Articular chondrocyte of knee joint (primary cell): ENCODE data around the gene LRP1-AS. TPM values are rescaled to one million over a fixed set of nuclear protein-coding genes. Genes with fewer than 3 reads are reported as not detected.

ENCODE experiments used
- small RNA-seq: library from RNA; depleted of rRNA; stranded (forward); fragments of <200 nt; gene quantifications from one replicate; pipeline ENCODE3, GENCODE V24; 2012
- total RNA-seq: library from RNA; depleted of rRNA; stranded (reverse); fragments of >200 nt; gene quantifications from 2 replicates; pipeline ENCODE4 v1.2.3, GENCODE V29; 2012

Gene LRP1-AS
- total RNA-seq = not detected in 2 replicates

DNA sequence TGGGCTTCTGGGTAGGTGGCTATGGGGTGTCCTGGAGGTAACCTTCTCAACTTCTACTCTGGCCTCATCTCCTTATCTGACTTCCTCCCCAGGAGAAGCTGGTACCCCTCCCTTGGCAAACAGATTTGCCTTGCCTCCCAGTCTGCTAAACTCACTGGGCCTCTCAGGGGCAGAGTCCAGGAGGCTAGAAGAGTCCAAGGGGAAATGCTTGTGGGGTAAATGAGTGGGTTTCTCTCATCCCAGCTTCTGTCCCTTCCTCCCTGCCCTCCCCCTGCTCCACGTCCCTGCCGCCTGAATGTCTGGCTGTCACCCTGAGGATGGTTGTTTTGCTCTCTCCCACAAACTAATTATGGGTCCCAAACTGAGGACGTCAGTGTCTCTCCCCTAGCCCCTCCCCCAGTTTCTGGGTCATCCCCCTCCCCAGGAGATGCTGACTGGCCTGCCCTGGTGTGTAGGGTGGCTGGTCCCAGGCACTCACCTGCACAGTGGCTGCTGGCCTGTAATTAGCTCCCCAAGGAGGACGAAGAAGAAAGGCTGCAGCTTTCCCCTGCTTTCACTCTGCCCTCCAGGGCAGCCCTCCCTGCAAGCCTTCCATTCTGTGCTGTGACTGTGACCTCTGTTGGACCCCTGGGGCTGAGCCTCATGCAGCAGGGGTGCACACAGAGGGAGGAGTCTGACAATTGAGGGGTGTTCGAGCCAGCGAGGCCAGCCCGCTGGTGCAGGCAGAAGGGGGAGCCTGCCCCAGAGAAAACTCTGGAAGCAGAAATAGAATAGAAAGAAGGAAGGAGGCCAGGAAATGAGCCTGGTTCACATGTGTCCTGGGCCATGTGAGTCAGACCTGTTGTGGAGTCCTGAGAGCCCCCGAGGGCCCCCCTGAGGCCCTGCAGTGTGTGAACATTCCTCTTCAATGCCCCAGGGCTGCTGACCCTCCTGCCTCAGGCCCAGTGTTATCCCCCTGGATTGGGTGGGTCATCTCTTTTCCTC, at the start of gene LRP1-AS:
Gene LRP1-AS, minus strand, starts transcription at position 659 of the 984 bp plus-strand sequence.

DNA sequence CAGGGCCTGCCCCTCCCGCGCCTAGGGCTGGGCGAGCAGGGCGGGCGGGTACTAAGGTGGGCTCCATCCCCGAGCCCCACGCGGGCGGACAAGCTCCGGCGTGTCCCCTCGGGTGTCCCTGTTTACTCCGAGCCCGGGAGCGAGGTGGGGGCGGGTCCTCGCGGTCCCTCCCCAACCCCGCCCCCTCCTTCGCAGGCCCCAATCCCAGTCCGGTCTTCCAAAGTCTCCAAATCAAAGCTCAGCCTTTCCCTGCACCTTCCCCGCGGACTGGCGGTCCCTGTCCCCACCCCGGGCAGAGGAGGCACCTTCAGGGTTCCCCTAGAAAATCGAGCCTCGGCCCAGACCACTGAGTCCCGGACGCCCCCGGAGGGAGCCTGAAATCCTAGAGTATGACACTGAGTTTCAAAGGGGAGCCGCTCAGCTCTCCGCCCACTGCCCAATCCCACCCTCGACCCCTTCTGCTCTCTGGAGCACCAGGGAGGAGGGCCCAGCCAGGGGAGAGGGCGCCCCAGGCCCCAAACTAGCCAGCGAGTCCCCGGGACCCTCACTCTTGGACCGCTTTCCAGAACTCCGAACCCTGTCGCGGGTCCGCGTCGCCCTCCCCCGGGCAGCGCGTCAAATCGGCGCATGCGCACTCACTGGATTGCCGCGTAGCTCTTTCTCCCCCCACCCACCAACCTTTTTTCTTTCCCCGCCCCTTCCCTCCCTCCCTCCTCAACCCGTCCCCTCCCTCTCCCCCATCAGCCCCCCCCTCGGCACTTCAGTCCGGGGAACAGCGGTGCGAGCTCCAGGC, 19.5 kb downstream of the LRP1-AS start, which contains the start of gene LRP1:
Gene LRP1, plus strand, starts transcription at position 758 of the 793 bp plus-strand sequence. CDS start 482 bp downstream, outside the sequence.

DNA sequence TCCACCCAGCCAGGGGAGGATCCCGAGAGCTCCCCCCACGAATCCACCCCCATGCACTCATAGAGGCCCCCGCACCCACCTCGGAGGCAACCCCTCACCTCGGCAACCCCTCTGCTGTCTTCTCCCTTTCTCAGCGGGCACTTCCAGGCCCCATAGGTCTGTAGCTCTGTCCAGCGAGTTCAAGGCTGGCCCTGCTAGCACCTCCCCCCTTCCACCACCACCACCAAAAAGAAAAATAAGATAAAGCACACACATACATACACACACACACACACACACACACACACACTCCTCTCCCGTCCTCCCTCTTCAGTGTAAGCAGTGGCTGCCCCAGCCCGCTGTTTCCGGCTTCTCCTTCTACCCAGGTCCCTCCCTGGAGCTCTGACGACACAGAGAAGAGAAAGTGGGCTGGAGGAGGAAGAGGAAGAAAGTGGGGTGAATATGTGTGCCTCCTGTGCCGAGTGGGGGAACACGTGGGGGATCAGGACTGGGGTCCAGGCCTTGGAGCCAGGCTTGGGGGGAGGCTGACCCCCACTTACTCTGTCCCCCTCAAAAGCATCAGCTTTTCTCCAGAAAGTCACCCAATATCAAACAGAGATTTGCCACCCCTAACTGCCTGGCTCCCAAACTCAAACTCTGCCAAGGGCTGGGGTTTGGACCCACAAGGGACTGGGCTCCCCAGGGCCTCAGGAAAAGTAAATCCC, 36.2 kb downstream of the LRP1-AS start, which contains the start of gene STAT6:
Gene STAT6, minus strand, starts transcription at position 332 of the 704 bp plus-strand sequence. CDS start 3,084 bp downstream, outside the sequence.

Small RNA genes within 50 kb of the gene (small RNA-seq; reads per million reads assigned to genes)
- gene MIR1228 = 1.6 reads per million, percentile 65 among the genes with 10 or more reads in this experiment

Other genes with a start within 250 kb of the LRP1-AS start
- not detected in 2 replicates for gene SDR9C7, start 213.2 kb downstream of the LRP1-AS start, total RNA-seq
- gene RDH16, start 190.0 kb downstream of the LRP1-AS start, total RNA-seq = 0.11 and 0.13 TPM in 2 replicates
- gene ZBTB39, start 141.1 kb downstream of the LRP1-AS start, total RNA-seq = 5.1 and 5.2 TPM in 2 replicates
- gene TAC3, start 131.1 kb downstream of the LRP1-AS start, total RNA-seq = not detected in 2 replicates
- gene MYO1A, start 97.5 kb downstream of the LRP1-AS start, total RNA-seq = 0.32 TPM in 1 of 2 replicates, not detected in the other
- 8.5 and 15.5 TPM in 2 replicates for gene NEMP1, start 68.8 kb downstream of the LRP1-AS start, total RNA-seq
- gene NAB2, start 58.5 kb downstream of the LRP1-AS start, total RNA-seq = 37.0 and 46.5 TPM in 2 replicates
- gene STAT6, start 36.3 kb downstream of the LRP1-AS start, total RNA-seq = 133 and 158 TPM in 2 replicates
- gene LRP1, start 19.1 kb downstream of the LRP1-AS start, total RNA-seq = 495 and 578 TPM in 2 replicates
- gene NXPH4, start 69.2 kb upstream of the LRP1-AS start, total RNA-seq = 4.3 and 5.2 TPM in 2 replicates
- gene SHMT2, start 82.1 kb upstream of the LRP1-AS start, total RNA-seq = 251 and 302 TPM in 2 replicates
- gene STAC3, start 103.6 kb upstream of the LRP1-AS start, total RNA-seq = 0.54 and 0.65 TPM in 2 replicates